EH (cell line): ENCODE measurements around the gene ANKRD62.
A peak's percentile ranks its signal among the peaks of the same experiment; 100 is the strongest.

Experiments used
- DNase-seq: peaks from one replicate; pipeline ENCODE4 v3.0.0-alpha.2; 2015; ENCODE audit warnings: low read depth

Gene ANKRD62

GRCh38 chr18:12093520-12094257 lies at the start of gene ANKRD62:
Gene ANKRD62, plus strand, starts transcription at chr18:12093843. Its CDS starts 175 bp downstream, at chr18:12094018.
- no peak for DNase-seq

- DNase-seq, result no peak
Observed at GRCh38 chr18:12044591-12044990, 49.1 kb upstream of the ANKRD62 start.

GRCh38 chr18:12046046-12046750 lies 47.4 kb upstream of the ANKRD62 start:
- DNase-seq, result no peak

GRCh38 chr18:12046751-12047335 lies 46.8 kb upstream of the ANKRD62 start:
- no peak for DNase-seq

GRCh38 chr18:12048010-12048826 lies 45.4 kb upstream of the ANKRD62 start:
- DNase-seq, result no peak

- peak; percentile 44 for DNase-seq
Observed at GRCh38 chr18:12048827-12049175, 44.8 kb upstream of the ANKRD62 start.

- no peak for DNase-seq
Observed at GRCh38 chr18:12049978-12050811, 43.4 kb upstream of the ANKRD62 start.

- DNase-seq, result no peak
Observed at GRCh38 chr18:12052866-12053265, 40.8 kb upstream of the ANKRD62 start.

GRCh38 chr18:12053289-12053688 lies 40.4 kb upstream of the ANKRD62 start:
- DNase-seq, result no peak

- no peak for DNase-seq
Observed at GRCh38 chr18:12056034-12056883, 37.4 kb upstream of the ANKRD62 start.

GRCh38 chr18:12056884-12057402 lies 36.7 kb upstream of the ANKRD62 start:
- no peak for DNase-seq

GRCh38 chr18:12057419-12058039 lies 36.1 kb upstream of the ANKRD62 start:
- no peak for DNase-seq

GRCh38 chr18:12059334-12060181 lies 34.1 kb upstream of the ANKRD62 start:
- peak; percentile 13 for DNase-seq

- DNase-seq, result no peak
Observed at GRCh38 chr18:12060182-12060870, 33.3 kb upstream of the ANKRD62 start.

GRCh38 chr18:12061685-12062084 lies 32.0 kb upstream of the ANKRD62 start:
- DNase-seq, result no peak

GRCh38 chr18:12062974-12063373 lies 30.7 kb upstream of the ANKRD62 start:
- DNase-seq, result no peak

GRCh38 chr18:12064086-12064763 lies 29.4 kb upstream of the ANKRD62 start:
- DNase-seq, result no peak

GRCh38 chr18:12065397-12065796 lies 28.2 kb upstream of the ANKRD62 start:
- no peak for DNase-seq
